IMR-90 (cell line): ENCODE results near the gene SLC4A8. TPM values are rescaled to one million over a fixed set of nuclear protein-coding genes. Genes with fewer than 3 reads are reported as not detected.

Experiments
- ATAC-seq: fragments of 200-7000 bp; cut with Tn5 transposase; 2 replicates; pipeline ENCODE4 v1.9.1; 2020; ENCODE audit warnings: low read depth, mild to moderate bottlenecking, moderate library complexity
- BruUV-seq: library from RNA; stranded (reverse); fragments of 400-500 nt; replicated peaks from 2 replicates; lab custom pipeline; 2021; lab: Mats Ljungman, UMichigan
- CTCF ChIA-PET: fragments of 300-600 bp; formaldehyde crosslinking; extraction: SDS; loops from one replicate; lab custom pipeline; 2021; ENCODE audit warnings: antibody characterized with exemption; lab: Yijun Ruan, JAX
- POLR2A ChIA-PET: fragments of 300-600 bp; sonication (Branson Sonifier 250); formaldehyde crosslinking; loops from one replicate; lab custom pipeline; 2022; ENCODE audit warnings: antibody characterized with exemption; ENCODE audit not compliant: unreplicated experiment; lab: Charles Lee
- DNase-seq: peaks from one replicate; pipeline ENCODE4 v3.0.0; 2013
- H2AFZ ChIP-seq: replicated peaks from 2 replicates; pipeline ENCODE3; 2013; ENCODE audit warnings: low read length, mild to moderate bottlenecking; ENCODE audit not compliant: poor library complexity
- H2AK5ac ChIP-seq: 2 replicates; pipeline ENCODE4 v1.6.1; 2013; ENCODE audit warnings: low read depth, low read length, inconsistent platforms
- H2AK9ac ChIP-seq: replicated peaks from 2 replicates; pipeline ENCODE3; 2013; ENCODE audit warnings: mild to moderate bottlenecking, low read depth, low read length, moderate library complexity; ENCODE audit not compliant: poor library complexity
- H2BK120ac ChIP-seq: 2 replicates; pipeline ENCODE4 v1.6.1; 2013; ENCODE audit warnings: low read depth, low read length, inconsistent platforms
- H2BK15ac ChIP-seq: 3 replicates; pipeline ENCODE4 v1.6.1; 2013; ENCODE audit warnings: low read depth, low read length, inconsistent platforms
- H2BK20ac ChIP-seq: 2 replicates; pipeline ENCODE4 v1.6.1; 2013; ENCODE audit warnings: low read depth, mild to moderate bottlenecking, inconsistent platforms, low read length, moderate library complexity
- H2BK5ac ChIP-seq: 2 replicates; pipeline ENCODE4 v1.6.1; 2013; ENCODE audit warnings: mild to moderate bottlenecking, low read depth, low read length, inconsistent platforms; ENCODE audit not compliant: poor library complexity, severe bottlenecking
- H3K14ac ChIP-seq: replicated peaks from 2 replicates; pipeline ENCODE4 v1.6.1; 2013; ENCODE audit warnings: low read depth, low read length, inconsistent platforms
- H3K18ac ChIP-seq: 2 replicates; pipeline ENCODE4 v1.6.1; 2013; ENCODE audit warnings: low read depth, low read length, control low read depth
- H3K23ac ChIP-seq: 2 replicates; pipeline ENCODE4 v1.6.1; 2013; ENCODE audit warnings: low read depth, low read length, inconsistent platforms
- H3K27ac ChIP-seq: 2 replicates; pipeline ENCODE4 v1.5.1; 2013; ENCODE audit warnings: mild to moderate bottlenecking, control low read depth, low read length; ENCODE audit not compliant: insufficient read depth
- H3K27me3 ChIP-seq: 2 replicates; pipeline ENCODE4 v1.6.1; 2013; ENCODE audit warnings: low read length; ENCODE audit not compliant: control insufficient read depth, insufficient read depth
- H3K36me3 ChIP-seq: 2 replicates; pipeline ENCODE4 v1.6.1; 2013; ENCODE audit warnings: low read length, mixed read lengths; ENCODE audit not compliant: control insufficient read depth, insufficient read depth
- H3K4ac ChIP-seq: 2 replicates; pipeline ENCODE4 v1.6.1; 2013; ENCODE audit warnings: low read depth, low read length, inconsistent platforms
- H3K4me1 ChIP-seq: 2 replicates; pipeline ENCODE4 v1.6.1; 2013; ENCODE audit warnings: low read length, mixed read lengths; ENCODE audit not compliant: control insufficient read depth, insufficient read depth
- H3K4me2 ChIP-seq: 2 replicates; pipeline ENCODE4 v1.6.1; 2013; ENCODE audit warnings: low read depth, mild to moderate bottlenecking, control low read depth, low read length, moderate library complexity
- H3K4me3 ChIP-seq: 2 replicates; pipeline ENCODE4 v1.5.1; 2013; ENCODE audit warnings: low read depth, mild to moderate bottlenecking, control low read depth, low read length, moderate library complexity; ENCODE audit not compliant: insufficient read depth
- H3K56ac ChIP-seq: 2 replicates; pipeline ENCODE4 v1.6.1; 2013; ENCODE audit warnings: low read length, inconsistent platforms; ENCODE audit not compliant: insufficient read depth; ENCODE audit errors: extremely low read depth
- H3K79me1 ChIP-seq, 2 experiments: 2 replicates each; pipeline ENCODE4 v1.6.1; 2013; ENCODE audit warnings: low read length in 2 of 2, inconsistent platforms in 1 of 2, low read depth in 1 of 2
- H3K9ac ChIP-seq: 2 replicates; pipeline ENCODE4 v1.6.1; 2013; ENCODE audit warnings: low read depth, low read length, control low read depth
- H3K9me1 ChIP-seq: 2 replicates; pipeline ENCODE4 v1.6.1; 2013; ENCODE audit warnings: low read length, inconsistent platforms; ENCODE audit not compliant: insufficient read depth
- H3K9me3 ChIP-seq: 2 replicates; pipeline ENCODE4 v1.6.1; 2013; ENCODE audit warnings: low read length; ENCODE audit not compliant: control insufficient read depth, insufficient read depth
- H4K20me1 ChIP-seq: 2 replicates; pipeline ENCODE4 v1.6.1; 2013; ENCODE audit warnings: low read length, inconsistent platforms; ENCODE audit not compliant: insufficient read depth
- H4K5ac ChIP-seq: 2 replicates; pipeline ENCODE4 v1.6.1; 2013; ENCODE audit warnings: mild to moderate bottlenecking, low read depth, low read length, control low read depth
- H4K8ac ChIP-seq, 2 experiments: 2 replicates each; pipeline ENCODE4 v1.6.1; 2013; ENCODE audit warnings: low read depth in 2 of 2, low read length in 2 of 2, control low read depth in 1 of 2, inconsistent platforms in 1 of 2
- H4K91ac ChIP-seq: 2 replicates; pipeline ENCODE4 v1.6.1; 2013; ENCODE audit warnings: low read depth, low read length, inconsistent platforms; ENCODE audit not compliant: insufficient read depth
- BHLHE40 ChIP-seq: fragments of 150-350 bp; IDR thresholded peaks from 2 replicates; pipeline ENCODE4 v1.6.1; 2016; ENCODE audit warnings: mild to moderate bottlenecking, low read depth, low read length
- CEBPB ChIP-seq: IDR thresholded peaks from 2 replicates; pipeline ENCODE4 v1.6.1; 2012; ENCODE audit warnings: low read depth, low read length, improper control_type of control experiment
- NFE2L2 ChIP-seq: fragments of 150-350 bp; IDR thresholded peaks from 2 replicates; pipeline ENCODE4 v1.6.1; 2016; ENCODE audit warnings: low read depth, mild to moderate bottlenecking, low read length
- POLR2A ChIP-seq: IDR thresholded peaks from 2 replicates; pipeline ENCODE4 v1.6.1; 2012; ENCODE audit warnings: mild to moderate bottlenecking, low read depth, low read length
- RAD21 ChIP-seq: IDR thresholded peaks from 2 replicates; pipeline ENCODE4 v1.6.1; 2012; ENCODE audit warnings: low read length, improper control_type of control experiment
- RFX5 ChIP-seq: IDR thresholded peaks from 2 replicates; pipeline ENCODE4 v1.8.0; 2012; ENCODE audit warnings: low read depth, mild to moderate bottlenecking, low read length, moderate library complexity
- WGBS, 2 experiments: methylation state at CpG; one replicate each; pipeline versions ENCODE4 v1.1.5 to v1.1.7; 2013; ENCODE audit warnings: missing lambda C conversion rate in 2 of 2; ENCODE audit not compliant: insufficient read length in 1 of 2; ENCODE audit errors: extremely low coverage in 2 of 2; 5-methylcytosine and 5-hydroxymethylcytosine counted together
- dilution Hi-C: fragments of 300-500 bp; cut with HindIII; formaldehyde crosslinking; loops from one replicate; pipeline ENCODE4 v1.14.3; 2018; ENCODE audit warnings: low sequenced_read_pairs; ENCODE audit not compliant: unreplicated experiment
- in situ Hi-C: fragments of 300-500 bp; cut with MboI; formaldehyde crosslinking; loops from 3 replicates; pipeline ENCODE4 v1.14.3; 2019; ENCODE audit warnings: low sequenced_read_pairs, inconsistent platforms, mixed read lengths
- intact Hi-C: fragments of 100-400 bp; cut with micrococcal nuclease; formaldehyde crosslinking; loops from 2 replicates; pipeline ENCODE4 v1.10.0; 2022
- polyA plus RNA-seq, 3 experiments: library from polyadenylated mRNA; depleted of rRNA; stranded (reverse); fragments of >200 nt; gene quantifications; 2 replicates each; pipeline ENCODE4 v1.2.3, GENCODE V29; 2012; ENCODE audit warnings: low replicate concordance in 1 of 3
- total RNA-seq: library from RNA; depleted of rRNA; stranded (reverse); fragments of >200 nt; gene quantifications from 2 replicates; pipeline ENCODE4 v1.2.3, GENCODE V29; 2012

Gene SLC4A8
- total and polyA plus RNA-seq, 2 of the 4 experiments (the other 2 are of a cell fraction) = 3.1 to 5.2 TPM

GRCh38 chr12:51548241-51548640, 123.6 kb downstream of the SLC4A8 start:
- Histone ChIP-seq H2BK5ac (no peak overlapping the region), H3K36me3 (no peaks in the 10 kb centered on the region), H3K4ac (no peak overlapping the region), H2AK5ac (no peak overlapping the region), H3K56ac (no peak overlapping the region), H3K9me3 (no peaks in the 10 kb centered on the region; the same call in 1 of the 2 replicates), H2AK9ac (no peak overlapping the region), H3K27ac (no peak overlapping the region), H3K14ac (no peak overlapping the region), H2BK20ac (no peak overlapping the region), H4K20me1 (no peaks in the 10 kb centered on the region), H3K9ac (no peak overlapping the region), H2AFZ (no peak overlapping the region), H4K8ac (no peak overlapping the region), H3K27me3 (peaks cover 10% of the 10 kb centered on the region), H4K5ac (no peak overlapping the region), H4K91ac (no peak overlapping the region), H2BK15ac (no peak overlapping the region), H3K4me2 (no peak overlapping the region), H3K4me1 (no peaks in the 10 kb centered on the region), H3K79me1 (no peaks in the 10 kb centered on the region), H3K23ac (no peak overlapping the region), H3K4me3 (no peak overlapping the region), H3K9me1 (no peaks in the 10 kb centered on the region), H2BK120ac (no peak overlapping the region), H3K18ac (no peak overlapping the region)
- in situ Hi-C loops (no loop called here), dilution Hi-C loops (no loop called here), intact Hi-C loops (no loop called here)
- 10% methylated on average over 2 of the region's 2 CpGs; no CpG with 5 or more reads in 1 of the 2 experiments for WGBS, 2 experiments
- ATAC-seq = no peak
- DNase-seq = no peak
- ChIA-PET POLR2A (no interaction called here), CTCF (no interaction called here)
- TF ChIP-seq POLR2A (no peak), NFE2L2 (no peak), BHLHE40 (no peak), RAD21 (no peak), CEBPB (no peak), RFX5 (no peak)
- no TSS peak for BruUV-seq
